GM20000 (cell line): ENCODE data around the gene DACT2.

Source experiments
- DNase-seq: peaks from one replicate; pipeline ENCODE4 v3.0.0; 2012; ENCODE audit warnings: low spot score
- CTCF ChIP-seq: IDR thresholded peaks from 2 replicates; pipeline ENCODE4 v1.5.1; 2012; ENCODE audit warnings: mild to moderate bottlenecking, control low read depth; ENCODE audit errors: extremely low read depth, missing control alignments

The DACT2 gene

GRCh38 chr6:168311410-168312124 is 8.0 kb downstream of the DACT2 start:
- DNase-seq = no peak
- TF ChIP-seq CTCF = no peak

- DNase-seq = no peak
- no peak for TF ChIP-seq CTCF
These were observed 8.6 kb downstream of the DACT2 start for GRCh38 chr6:168310945-168311344.

GRCh38 chr6:168310403-168310802 is 9.2 kb downstream of the DACT2 start:
- TF ChIP-seq CTCF = no peak
- no peak for DNase-seq

GRCh38 chr6:168309997-168310396 is 9.6 kb downstream of the DACT2 start:
- TF ChIP-seq CTCF = no peak
- no peak for DNase-seq

GRCh38 chr6:168309183-168309582 is 10.4 kb downstream of the DACT2 start:
- DNase-seq = no peak
- TF ChIP-seq CTCF = no peak

- no peak for TF ChIP-seq CTCF
These were observed 11.0 kb downstream of the DACT2 start for GRCh38 chr6:168308390-168309144.

GRCh38 chr6:168307695-168308021 is 11.9 kb downstream of the DACT2 start:
- DNase-seq = no peak
- no peak for TF ChIP-seq CTCF

More at GRCh38 chr6:168308390-168309144, 11.0 kb downstream of the DACT2 start:
- no peak for DNase-seq
